Erythroblast (primary cell): Measurements from ENCODE around the gene MAPK1.

Source experiments
- GATA1 ChIP-seq: IDR thresholded peaks from 2 replicates; pipeline ENCODE4 v1.6.1; 2011; ENCODE audit warnings: low read depth, mild to moderate bottlenecking, control low read depth, low read length, moderate library complexity
- POLR2A ChIP-seq: IDR thresholded peaks from 2 replicates; pipeline ENCODE4 v1.6.1; 2011; ENCODE audit warnings: mild to moderate bottlenecking, low read length

DNA sequence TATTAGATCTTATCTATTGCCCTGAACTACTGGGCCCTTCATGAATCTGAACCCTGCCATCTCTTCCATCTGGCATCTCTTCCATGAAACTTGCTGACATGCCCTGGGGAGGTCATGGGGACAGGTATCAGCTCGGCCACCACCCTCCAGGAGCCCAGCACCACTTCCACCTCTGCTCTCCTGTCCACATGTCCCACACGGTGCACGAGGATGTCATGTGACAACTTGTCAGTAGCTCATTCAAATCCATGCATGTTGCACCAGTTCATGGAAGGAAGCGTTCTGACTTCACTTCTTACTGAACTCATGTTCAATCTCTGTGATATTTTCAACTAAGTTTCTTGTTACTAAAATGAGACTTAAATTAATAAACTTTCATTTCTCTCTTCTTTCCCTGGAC is 148.4 kb downstream of the MAPK1 start:
- no peak for TF ChIP-seq POLR2A
- no peak for TF ChIP-seq GATA1
